ENCODE results near the gene TRIP13. TPM values are rescaled to one million over a fixed set of nuclear protein-coding genes. Genes with fewer than 3 reads are reported as not detected.

Gene TRIP13
- total RNA-seq, 2 experiments from 2014 or later: 0.47 to 0.66 TPM

- ChIA-PET POLR2A (no interaction called here), CTCF (no interaction called here)
- no peaks in the 10 kb centered on the region for H3K4me1 ChIP-seq (ENCODE audit: insufficient read depth, low read length)
- H3K9me3 ChIP-seq (ENCODE audit: control insufficient read depth in 1 of 2, insufficient read depth in 1 of 2, low read length in 2 of 2): peaks cover 0 to 2% of the 10 kb centered on the region in 2 experiments
- H3K36me3 ChIP-seq (ENCODE audit: insufficient read depth, low read length): peaks cover 97% of the 10 kb centered on the region
- DNase-seq (no peak), ATAC-seq (ENCODE audit: poor library complexity) (no peak)
- H3K27ac ChIP-seq (ENCODE audit: low read depth in 1 of 2, low read length in 2 of 2): no peak overlapping the region
- Mint-ChIP-seq H3K36me3 (ENCODE audit: low read depth) (peaks cover 99% of the 10 kb centered on the region), H3K9me3 (no peaks in the 10 kb centered on the region), H3K27ac (no peak overlapping the region), H3K4me3 (no peak overlapping the region), H3K4me1 (ENCODE audit: low read depth) (no peaks in the 10 kb centered on the region), H3K27me3 (no peaks in the 10 kb centered on the region)
- TF ChIP-seq CTCF (IDR thresholded peaks at IDR 0.05): no peak
- H3K27me3 ChIP-seq (ENCODE audit: control insufficient read depth in 1 of 2, insufficient read depth in 2 of 2, low read length in 2 of 2): no peaks in the 10 kb centered on the region
- intact Hi-C loops (cut with DNase I, micrococcal nuclease): no loop called here
- H3K4me3 ChIP-seq (ENCODE audit: low read length): no peak overlapping the region
Measured at GRCh38 chr5:872301-872700, 20.4 kb upstream of the TRIP13 start.

DNA sequence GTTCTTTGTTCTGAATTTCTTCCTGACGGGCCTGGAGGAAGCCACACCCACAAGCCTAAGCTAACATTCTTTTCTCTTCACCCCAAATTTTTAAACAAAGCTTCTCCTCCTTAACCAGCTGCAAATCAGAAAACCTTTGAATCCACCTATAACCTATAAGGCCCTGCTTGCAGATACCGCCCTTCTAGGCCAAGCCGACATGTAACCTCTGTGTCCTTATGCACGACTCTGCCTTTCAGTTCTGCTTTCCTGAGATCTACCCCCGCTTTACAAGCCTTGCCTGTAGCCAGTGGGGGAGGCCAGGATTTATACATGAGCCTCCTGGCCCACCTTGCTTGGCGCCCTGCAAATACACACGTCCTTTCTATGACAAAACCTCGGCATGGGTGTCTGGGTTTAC, 19.4 kb upstream of the TRIP13 start:
- ChIA-PET CTCF (no interaction called here), POLR2A (no interaction called here)
- H3K4me1 Mint-ChIP-seq (ENCODE audit: low read depth): no peaks in the 10 kb centered on the region
- no peaks in the 10 kb centered on the region for H3K27me3 Mint-ChIP-seq
- DNase-seq (no peak), ATAC-seq (ENCODE audit: poor library complexity) (no peak)
- peaks cover 97% of the 10 kb centered on the region for H3K36me3 ChIP-seq (ENCODE audit: insufficient read depth, low read length)
- no peak overlapping the region for H3K4me3 Mint-ChIP-seq
- no peaks in the 10 kb centered on the region for H3K9me3 ChIP-seq (ENCODE audit: control insufficient read depth in 1 of 2, insufficient read depth in 1 of 2, low read length in 2 of 2)
- TF ChIP-seq CTCF (IDR thresholded peaks at IDR 0.05): no peak
- H3K36me3 Mint-ChIP-seq (ENCODE audit: low read depth): peaks cover 99% of the 10 kb centered on the region
- H3K27me3 ChIP-seq (ENCODE audit: control insufficient read depth in 1 of 2, insufficient read depth in 2 of 2, low read length in 2 of 2): no peaks in the 10 kb centered on the region
- H3K9me3 Mint-ChIP-seq: no peaks in the 10 kb centered on the region
- no peak overlapping the region for H3K27ac Mint-ChIP-seq
- H3K4me3 ChIP-seq (ENCODE audit: low read length): no peak overlapping the region
- H3K27ac ChIP-seq (ENCODE audit: low read depth in 1 of 2, low read length in 2 of 2): no peak overlapping the region
- intact Hi-C loops (cut with DNase I, micrococcal nuclease): no loop called here
- H3K4me1 ChIP-seq (ENCODE audit: insufficient read depth, low read length): no peaks in the 10 kb centered on the region

- peaks cover 78% of the 10 kb centered on the region for H3K36me3 Mint-ChIP-seq (ENCODE audit: low read depth)
- no peaks in the 10 kb centered on the region for H3K9me3 Mint-ChIP-seq
- H3K27ac ChIP-seq (ENCODE audit: low read depth in 1 of 2, low read length in 2 of 2): no peak overlapping the region
- H3K4me1 ChIP-seq (ENCODE audit: insufficient read depth, low read length): peaks cover under 1% of the 10 kb centered on the region
- H3K9me3 ChIP-seq (ENCODE audit: control insufficient read depth in 1 of 2, insufficient read depth in 1 of 2, low read length in 2 of 2): no peaks in the 10 kb centered on the region
- H3K27me3 ChIP-seq (ENCODE audit: control insufficient read depth in 1 of 2, insufficient read depth in 2 of 2, low read length in 2 of 2): no peaks in the 10 kb centered on the region
- ATAC-seq (ENCODE audit: poor library complexity) (no peak), DNase-seq (peak in 1 of 14 experiments; percentile 7)
- H3K27me3 Mint-ChIP-seq: no peaks in the 10 kb centered on the region
- H3K4me3 ChIP-seq (ENCODE audit: low read length): no peak overlapping the region
- intact Hi-C loops (cut with DNase I, micrococcal nuclease): no loop called here
- CTCF ChIA-PET: no interaction called here
- POLR2A ChIA-PET: no interaction called here
- H3K4me1 Mint-ChIP-seq (ENCODE audit: low read depth): no peaks in the 10 kb centered on the region
- peaks cover 75% of the 10 kb centered on the region for H3K36me3 ChIP-seq (ENCODE audit: insufficient read depth, low read length)
- H3K4me3 Mint-ChIP-seq: no peak overlapping the region
- TF ChIP-seq CTCF (IDR thresholded peaks at IDR 0.05): no peak
- H3K27ac Mint-ChIP-seq: no peak overlapping the region
Measured at GRCh38 chr5:875931-876330, 16.8 kb upstream of the TRIP13 start.
